HT1080 (cell line): ENCODE data around the gene NUDT2. TPM values are rescaled to one million over a fixed set of nuclear protein-coding genes. Genes with fewer than 3 reads are reported as not detected.
"Not testable (repeated sequence)": the region's sequence is repeated elsewhere in the genome, so short reads cannot be mapped to it uniquely, and the experiment has no call there.

Experiments
- DNase-seq: peaks from one replicate; pipeline ENCODE4 v3.0.0-alpha.2; 2015; ENCODE audit warnings: low read depth
- total RNA-seq: library from RNA; depleted of rRNA; stranded (reverse); fragments of >200 nt; shearing (Covaris generic); gene quantifications from 2 replicates; pipeline ENCODE4 v1.2.3, GENCODE V29; 2014

Gene NUDT2
- total RNA-seq, 1 experiment from 2014 or later, result 14.1 TPM

DNA sequence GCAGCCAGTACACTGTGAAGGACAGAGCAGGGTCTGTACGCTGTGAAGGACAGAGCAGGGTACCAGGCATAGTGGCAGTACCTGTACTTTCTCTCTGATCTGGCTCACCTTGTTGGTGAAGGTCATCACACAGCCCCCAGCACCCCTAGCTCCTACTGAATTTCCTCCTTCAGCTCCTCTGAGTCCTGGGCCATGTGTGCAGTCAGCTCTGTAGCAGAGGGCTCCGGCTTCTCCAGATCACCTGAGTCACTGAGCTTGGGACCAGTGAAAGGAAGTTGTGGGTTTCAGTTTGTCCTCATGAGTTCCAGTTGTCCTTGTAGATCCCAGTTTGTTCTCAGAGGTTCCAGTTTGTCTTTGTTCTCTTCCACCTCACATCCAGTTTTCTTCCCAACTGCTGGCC is 5.5 kb downstream of the NUDT2 start:
- DNase-seq, result peak; percentile 37

DNA sequence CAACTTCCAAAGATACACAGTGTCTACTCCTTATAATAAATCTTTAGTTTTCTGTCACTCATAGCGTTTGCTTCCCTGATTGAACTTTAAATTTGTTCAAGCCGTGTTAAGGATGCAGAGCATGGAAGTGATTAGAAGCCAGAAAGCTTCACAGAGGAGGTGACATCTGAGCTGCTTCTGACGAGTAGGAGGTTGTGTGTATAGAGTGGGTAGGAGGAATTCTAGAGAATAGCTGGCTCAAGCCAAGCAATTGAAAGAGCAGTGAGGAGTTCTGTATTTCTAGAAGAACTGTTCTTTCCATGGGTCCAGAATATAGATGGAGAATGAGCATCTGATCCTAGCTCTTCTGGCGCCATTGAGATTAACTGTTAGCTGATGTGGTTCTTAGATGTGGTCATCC is 6.0 kb downstream of the NUDT2 start:
- no peak for DNase-seq

- DNase-seq, result no peak
Measured at GRCh38 chr9:34337403-34337802, 8.0 kb downstream of the NUDT2 start.

GRCh38 chr9:34338079-34338478 is 8.7 kb downstream of the NUDT2 start:
- DNase-seq, result not testable (repeated sequence)

GRCh38 chr9:34338665-34339385 is 9.5 kb downstream of the NUDT2 start:
- DNase-seq, result no peak

DNA sequence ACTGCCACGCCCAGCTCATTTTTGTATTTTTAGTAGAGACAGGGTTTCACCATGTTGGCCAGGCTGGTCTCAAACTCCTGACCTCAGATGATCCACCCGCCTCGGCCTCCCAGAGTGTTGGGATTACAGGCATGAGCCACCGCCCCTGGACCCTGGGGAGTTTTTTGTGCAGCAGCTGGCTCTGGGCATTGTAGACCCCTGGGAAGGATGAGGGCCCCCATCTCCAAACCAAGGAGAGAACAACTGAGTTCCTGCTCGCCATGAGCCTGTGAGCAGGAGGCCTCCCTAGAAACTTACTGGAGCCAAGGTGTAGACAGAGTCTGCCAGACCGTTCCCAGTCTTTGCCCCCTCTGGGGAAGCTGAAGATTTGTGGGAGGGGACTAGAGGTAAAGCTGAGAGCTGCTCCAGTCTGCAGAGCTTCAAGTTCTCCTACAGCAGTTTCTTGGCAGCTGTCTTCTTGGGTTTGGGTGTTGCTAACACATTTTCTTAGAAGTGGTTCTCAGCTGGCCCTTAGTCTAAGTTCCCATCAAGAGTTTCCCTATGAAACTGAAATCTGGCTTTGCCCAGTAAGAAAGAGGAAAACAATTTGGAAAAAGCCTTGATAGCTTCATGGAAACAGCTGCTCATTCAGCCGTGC is 12.4 kb downstream of the NUDT2 start:
- no peak for DNase-seq

DNA sequence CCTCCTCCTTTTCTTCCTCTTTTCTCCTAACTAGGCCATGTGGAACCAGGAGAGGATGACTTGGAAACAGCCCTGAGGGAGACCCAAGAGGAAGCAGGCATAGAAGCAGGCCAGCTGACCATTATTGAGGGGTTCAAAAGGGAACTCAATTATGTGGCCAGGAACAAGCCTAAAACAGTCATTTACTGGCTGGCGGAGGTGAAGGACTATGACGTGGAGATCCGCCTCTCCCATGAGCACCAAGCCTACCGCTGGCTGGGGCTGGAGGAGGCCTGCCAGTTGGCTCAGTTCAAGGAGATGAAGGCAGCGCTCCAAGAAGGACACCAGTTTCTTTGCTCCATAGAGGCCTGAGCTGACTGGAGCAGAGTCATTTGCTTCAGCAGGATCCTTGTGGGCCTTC is 13.7 kb downstream of the NUDT2 start:
- DNase-seq, result no peak

DNA sequence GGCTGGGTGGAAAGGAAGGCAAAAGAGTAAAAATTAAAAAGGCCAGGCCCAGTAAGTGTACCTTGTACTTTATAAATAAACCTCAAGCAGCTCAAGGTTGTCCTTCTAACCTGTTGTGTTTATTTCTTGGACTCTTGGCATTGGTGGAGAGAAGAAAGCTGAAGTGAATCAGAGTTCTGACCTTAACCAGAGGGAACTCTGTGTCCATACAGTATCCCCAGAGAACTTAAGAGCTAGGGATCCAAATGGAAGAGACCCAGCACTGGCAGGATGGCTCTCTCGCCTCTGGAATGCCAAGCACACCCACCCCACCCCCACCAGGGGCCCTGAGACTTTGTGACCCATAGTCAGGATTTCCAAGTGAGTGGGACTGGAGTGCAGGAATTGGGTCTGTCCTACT is 14.2 kb downstream of the NUDT2 start:
- no peak for DNase-seq

DNA sequence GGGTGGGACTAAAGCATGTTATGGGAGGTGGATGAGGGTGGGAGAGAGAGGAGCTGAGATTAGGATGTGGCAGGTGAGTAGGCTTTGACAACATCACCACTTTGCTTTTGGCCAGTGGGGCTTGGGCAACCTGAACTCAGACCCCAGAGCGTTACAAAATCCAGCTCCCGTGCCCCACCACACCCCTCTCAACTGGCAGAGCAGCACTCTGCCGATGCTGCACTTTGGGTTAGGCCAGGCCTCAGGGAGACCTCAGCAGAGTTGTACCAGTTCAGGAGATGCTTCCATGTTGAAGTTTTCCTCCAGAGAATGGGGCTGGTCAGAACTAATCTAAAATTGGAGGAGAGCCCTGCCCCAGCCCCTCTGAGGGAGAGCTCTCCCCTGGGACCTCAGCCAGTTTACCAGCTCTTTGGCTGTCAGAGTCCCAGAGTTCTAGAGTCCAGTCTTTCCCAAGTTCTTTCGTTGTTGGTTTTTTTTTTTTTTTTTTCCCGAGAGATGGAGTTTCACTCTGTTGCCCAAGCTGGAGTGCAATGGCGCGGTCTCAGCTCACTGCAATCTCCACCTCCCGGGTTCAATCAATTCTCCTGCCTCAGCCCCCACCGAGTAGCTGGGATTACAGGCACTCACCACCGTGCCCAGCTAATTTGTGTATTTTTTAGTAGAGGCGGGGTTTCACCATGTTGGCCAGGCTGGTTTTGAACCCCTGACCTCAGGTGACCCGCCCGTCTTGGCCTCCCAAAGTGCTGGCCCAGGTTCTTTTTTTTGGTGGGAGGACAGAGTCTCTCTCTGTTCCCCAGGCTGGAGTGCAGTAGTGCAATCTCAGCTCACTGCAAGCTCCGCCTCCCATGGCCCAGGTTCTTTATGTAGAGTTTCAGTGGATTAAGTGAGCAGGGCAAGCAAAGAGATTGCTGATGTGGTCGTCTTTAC is 17.8 kb downstream of the NUDT2 start:
- DNase-seq, result no peak

DNA sequence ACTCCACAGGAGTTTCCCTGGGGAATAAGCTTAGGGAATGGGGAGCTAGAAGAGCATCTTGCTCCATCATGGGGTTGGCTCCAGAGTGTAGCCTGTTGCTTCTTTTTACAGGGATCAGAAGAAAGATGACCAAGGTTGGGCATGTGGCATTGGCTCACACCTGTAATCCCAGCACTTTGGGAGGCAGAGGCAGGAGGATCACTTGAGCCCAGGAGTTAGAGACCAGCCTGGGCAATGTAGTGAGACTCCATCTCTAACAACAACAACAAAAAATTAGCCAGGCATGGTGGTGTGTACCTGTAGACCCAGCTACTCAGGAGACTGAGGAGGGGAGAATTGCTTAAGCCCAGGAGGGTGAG is 18.4 kb downstream of the NUDT2 start:
- DNase-seq, result no peak

GRCh38 chr9:34349324-34349723 is 20.0 kb downstream of the NUDT2 start:
- DNase-seq, result no peak

DNA sequence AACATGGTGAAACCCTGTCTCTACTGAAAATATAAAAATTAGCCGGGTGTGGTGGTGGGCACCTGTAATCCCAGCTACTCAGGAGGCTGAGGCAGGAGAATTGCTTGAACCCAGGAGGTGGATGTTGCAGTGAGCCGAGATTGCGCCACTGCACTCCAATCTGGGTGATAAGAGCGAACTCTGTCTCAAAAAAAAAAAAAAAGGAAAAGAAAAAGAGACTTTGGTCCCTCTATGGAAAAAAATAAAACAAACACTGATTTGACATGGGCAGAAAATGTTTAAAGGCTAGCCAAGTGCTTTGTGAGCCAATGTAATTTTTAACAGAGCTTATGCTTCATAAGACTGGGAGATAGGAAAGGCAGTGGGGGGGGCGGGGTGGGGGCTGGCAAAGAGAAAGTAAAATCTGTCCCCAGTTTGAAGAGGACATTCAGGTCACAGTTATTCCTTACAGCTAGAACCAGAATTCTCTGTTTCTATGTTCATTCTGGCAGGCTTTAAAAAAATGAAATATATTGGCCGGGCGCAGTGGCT is 22.8 kb downstream of the NUDT2 start:
- DNase-seq, result not testable (repeated sequence)

- not testable (repeated sequence) for DNase-seq
Measured at GRCh38 chr9:34352957-34353356, 23.6 kb downstream of the NUDT2 start.

DNA sequence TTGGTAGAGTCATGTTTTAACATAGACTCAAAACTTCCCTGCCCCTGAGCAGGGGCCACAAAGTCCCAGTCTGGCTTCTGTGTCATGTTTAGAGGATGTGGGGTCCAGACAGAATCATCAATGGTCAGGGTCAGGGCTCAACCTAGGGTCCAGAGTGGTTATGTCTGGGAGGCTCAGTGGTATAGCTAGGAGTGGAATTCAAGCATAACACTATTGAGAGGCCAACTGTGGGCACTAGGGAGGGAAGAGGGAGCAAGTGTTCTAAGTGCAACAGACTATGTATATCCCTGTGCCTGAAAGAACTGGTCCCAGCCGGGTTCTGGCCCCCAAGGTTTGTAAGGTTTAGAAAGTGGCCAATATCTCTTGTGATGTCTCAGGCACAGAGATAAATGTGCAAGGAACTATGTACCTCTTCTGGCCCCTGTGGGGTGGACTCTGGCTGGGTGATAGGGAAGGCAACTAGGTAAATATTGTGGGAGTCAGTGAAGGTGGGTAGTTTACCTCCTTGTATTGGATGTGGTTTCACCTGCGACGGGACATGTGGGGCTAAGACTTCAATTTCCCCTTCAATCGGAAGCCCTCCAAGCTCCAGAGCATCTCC is 33.3 kb downstream of the NUDT2 start:
- DNase-seq, result no peak

DNA sequence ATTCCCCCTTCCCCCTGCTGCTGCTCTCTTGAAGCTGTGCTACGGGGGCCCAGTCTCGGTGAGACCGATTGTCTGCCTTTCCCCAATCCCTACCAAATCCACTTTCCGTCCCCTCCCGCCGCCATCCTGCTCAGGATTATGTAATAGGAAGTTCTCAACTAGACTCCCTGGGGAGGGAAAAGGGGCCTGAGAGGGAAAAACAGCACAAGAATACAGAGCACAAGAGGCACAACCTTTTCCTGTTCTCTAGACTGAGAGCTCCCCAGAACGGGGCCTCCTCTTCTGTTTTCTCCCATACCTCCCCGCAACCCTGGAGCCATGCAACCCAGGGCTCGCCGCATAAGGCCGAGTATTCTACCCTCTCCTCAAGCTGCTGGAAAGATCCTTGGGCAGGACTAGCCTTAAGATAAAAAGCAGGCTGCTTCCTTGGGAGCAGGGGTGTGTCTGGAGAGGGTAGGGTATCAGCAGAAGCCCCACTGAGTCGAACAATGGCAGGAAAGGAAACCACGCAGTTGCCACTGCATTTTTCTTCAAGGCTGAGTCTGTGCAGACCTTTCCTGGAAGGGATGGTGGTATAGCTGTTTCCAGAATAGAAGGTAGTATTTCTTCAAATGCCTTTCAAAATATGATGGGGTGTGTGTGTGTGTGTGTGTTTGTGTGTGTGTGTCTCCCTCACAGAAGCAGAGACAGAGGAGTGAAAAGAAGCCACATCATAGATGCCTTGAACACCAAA is 34.4 kb downstream of the NUDT2 start:
- no peak for DNase-seq

- no peak for DNase-seq
Measured at GRCh38 chr9:34365282-34365681, 35.9 kb downstream of the NUDT2 start.

- no peak for DNase-seq
Measured at GRCh38 chr9:34366365-34366764, 37.0 kb downstream of the NUDT2 start.

- DNase-seq, result not testable (repeated sequence)
Measured at GRCh38 chr9:34367751-34368410, 38.5 kb downstream of the NUDT2 start.

DNA sequence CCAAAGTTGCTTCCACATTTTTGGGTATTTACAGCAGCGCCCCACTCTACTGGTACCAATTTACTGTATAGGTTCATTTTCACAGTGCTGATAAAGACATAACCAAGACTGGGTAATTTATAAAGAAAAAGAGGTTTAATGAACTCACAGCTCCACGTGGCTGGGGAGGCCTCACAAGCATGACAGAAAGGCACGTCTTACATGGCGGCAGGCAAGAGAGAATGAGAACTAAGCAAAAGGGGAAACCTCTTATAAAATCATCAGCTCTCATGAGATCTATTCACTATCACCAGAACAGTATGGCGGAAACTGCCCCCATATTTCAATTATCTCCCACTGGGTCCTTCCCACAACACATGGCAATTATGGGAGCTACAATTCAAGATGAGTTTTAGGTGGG is 39.4 kb downstream of the NUDT2 start:
- DNase-seq, result not testable (repeated sequence)

GRCh38 chr9:34369636-34370035 is 40.3 kb downstream of the NUDT2 start:
- no peak for DNase-seq
